ENCODE results near the gene TMEM63C. TPM values are rescaled to one million over a fixed set of nuclear protein-coding genes. Genes with fewer than 3 reads are reported as not detected.

The TMEM63C gene, protein sequence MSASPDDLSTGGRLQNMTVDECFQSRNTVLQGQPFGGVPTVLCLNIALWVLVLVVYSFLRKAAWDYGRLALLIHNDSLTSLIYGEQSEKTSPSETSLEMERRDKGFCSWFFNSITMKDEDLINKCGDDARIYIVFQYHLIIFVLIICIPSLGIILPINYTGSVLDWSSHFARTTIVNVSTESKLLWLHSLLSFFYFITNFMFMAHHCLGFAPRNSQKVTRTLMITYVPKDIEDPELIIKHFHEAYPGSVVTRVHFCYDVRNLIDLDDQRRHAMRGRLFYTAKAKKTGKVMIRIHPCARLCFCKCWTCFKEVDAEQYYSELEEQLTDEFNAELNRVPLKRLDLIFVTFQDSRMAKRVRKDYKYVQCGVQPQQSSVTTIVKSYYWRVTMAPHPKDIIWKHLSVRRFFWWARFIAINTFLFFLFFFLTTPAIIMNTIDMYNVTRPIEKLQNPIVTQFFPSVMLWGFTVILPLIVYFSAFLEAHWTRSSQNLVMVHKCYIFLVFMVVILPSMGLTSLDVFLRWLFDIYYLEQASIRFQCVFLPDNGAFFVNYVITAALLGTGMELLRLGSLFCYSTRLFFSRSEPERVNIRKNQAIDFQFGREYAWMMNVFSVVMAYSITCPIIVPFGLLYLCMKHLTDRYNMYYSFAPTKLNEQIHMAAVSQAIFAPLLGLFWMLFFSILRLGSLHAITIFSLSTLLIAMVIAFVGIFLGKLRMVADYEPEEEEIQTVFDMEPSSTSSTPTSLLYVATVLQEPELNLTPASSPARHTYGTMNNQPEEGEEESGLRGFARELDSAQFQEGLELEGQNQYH
- total RNA-seq (ENCODE audit: insufficient read depth, low replicate concordance) = 3.4 TPM

DNA sequence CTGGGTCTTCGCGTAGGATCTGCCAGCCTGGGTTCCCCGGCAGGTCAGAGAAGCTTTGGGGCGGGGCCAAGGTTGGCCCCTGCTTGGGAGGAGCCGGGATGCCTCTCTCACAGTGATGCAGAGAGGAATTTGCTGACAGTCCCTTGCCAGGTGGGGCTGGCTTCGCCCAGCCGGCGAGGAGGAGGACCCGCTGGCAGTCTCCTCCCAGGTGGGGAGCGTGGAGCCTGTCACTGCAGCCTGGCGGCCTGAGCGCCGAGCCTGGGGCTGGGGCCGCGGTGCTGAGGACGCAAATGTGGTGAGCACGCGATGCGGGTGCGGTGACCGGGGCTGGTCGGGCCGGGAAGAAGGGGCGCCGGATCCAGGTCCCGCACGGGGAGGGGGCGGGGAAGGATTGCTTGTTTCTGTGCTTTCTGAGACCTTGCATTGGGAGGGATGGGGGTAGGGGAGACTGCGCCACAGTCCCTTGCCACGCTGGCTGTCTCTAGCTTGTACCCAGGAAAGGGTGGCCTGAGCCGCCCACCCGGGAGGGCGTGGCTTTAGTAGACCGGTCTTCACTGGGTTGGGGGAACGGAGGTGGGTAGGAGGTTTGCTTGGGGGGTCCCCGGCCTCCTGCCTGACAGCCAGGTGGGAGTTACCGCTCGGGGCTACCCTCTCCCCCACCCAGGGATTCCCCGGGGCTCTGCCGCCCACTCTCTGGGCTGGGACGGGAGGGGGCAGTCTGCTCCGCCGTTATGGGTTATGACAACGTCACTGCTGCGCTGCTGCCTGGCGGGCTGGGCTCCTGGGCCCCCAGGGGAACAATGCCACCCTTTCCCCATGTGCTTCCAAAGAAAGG, at the start of gene TMEM63C:
TSS of gene TMEM63C (plus strand) at position 196 of the 835 bp plus-strand sequence. CDS start 37,016 bp downstream, outside the sequence.
- peak; percentile 90 for DNase-seq (ENCODE audit: low spot score)

DNA sequence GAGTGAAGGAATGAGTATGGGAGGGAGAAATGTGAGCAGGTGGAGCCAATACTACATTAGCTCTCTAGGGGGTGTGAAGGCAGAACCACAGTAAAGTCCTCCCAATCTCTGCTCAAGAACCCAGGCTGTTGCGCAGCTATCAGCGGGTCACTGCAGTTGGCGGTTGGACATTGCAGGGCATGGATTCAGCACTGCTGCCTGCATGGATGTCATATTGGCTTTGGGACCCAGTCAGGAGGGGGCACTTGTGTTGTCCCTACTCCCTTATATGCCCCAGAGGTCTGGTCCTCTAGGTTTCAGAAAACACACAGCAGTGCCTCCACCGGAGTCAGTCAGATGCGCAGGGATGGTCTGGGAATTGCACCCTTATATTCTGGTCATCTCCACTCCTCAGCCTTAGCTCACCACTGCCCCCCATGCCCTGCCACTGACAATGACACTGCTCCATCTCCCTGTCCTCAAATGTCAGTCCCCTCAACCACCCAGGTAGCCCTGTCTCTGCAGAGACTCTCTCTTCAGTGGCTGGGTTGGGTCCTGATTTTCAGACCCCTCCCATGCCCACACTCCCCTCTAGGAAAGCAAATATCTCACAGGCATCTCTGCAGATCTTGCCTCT, 49.6 kb upstream of the TMEM63C start:
- no peak for DNase-seq (ENCODE audit: low spot score)

DNA sequence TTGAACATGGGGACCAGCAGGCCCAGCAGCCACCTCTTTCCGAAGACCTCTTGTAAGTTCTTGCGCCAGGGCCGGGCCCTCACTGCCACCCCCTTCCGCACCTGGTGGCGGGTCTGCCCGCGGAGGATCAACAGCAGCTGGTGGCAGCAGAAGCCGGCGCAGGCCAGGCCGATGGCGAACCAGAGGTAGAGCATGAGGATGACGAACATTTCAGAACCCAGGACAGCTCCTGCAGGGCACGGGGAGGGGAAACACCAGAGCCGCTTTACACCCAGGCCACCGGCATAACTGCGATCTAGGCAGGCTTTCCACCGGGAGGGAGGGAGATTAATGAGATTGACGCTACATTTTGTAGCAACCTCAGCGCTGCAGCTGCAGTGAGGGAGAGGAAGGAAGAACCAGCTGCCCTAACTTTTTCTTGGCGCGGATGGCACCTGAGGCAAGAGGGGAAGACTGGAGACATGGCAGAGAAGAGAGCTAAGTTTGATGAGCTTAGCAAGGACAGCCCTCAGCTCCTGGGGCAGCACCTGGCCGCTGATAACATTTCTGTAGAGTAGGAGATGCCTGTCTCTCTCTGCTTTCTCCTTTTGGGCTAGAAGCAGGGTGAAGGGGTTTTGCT, 47.8 kb upstream of the TMEM63C start:
- peak; percentile 79 for DNase-seq (ENCODE audit: low spot score)

DNA sequence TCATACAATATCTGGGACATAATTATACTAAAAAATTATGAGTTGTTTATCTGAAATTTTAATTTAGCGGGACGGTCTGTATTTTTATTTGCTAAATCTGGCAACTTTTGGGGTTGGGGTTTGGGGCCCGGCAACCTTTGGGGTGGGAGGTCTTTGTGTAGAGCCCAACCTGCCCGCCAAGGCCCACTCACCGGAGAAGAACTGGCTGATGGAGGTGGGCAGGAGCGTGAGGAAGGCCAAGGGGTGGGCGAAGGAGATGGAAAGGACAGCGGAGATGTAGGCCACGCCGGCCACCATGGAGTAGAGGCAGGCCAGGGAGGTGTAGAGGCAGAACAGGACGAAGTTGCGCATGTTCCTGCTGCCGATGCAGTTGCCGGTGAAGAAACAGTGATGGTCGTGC, 42.6 kb upstream of the TMEM63C start:
- DNase-seq (ENCODE audit: low spot score) = no peak

DNA sequence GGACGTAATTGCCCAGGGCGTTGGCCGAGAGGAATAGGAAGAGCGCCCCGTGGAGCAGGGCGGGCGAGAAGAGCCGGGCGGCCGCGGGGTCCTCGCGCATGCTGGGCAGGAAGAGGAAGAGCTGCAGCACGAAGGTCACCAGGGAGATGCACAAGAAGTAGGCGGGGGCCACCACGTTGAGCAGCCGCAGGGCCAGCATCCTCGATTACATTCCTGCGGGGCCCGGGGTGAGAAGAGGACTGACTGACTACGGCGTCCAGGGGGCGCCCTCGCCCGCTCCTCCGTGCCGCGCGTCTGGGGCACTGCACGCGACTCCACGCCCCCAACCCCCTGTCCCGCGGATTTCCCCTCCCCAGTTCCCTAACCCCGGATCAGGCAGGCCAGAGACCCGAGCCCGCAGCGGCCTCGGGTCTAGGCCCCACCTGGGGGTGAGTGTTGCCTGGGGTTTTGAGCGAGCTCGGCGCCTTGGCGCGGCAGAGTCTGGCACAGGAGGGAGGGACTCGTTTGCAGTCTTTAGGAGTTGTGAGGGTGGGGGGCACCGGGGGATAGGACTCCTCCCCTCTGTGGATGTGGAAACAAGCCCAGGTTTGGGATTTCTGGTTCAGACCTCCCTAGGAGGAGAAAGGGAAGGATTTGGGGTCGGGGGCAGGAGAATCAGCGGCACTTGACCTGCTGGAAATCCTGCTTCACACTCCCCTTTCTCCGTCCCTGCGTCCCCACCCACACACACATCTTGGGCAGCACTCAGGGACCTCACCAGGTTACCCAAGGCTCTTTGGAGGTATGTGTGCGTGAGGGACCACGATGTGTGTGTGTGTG, 41.8 kb upstream of the TMEM63C start:
- DNase-seq (ENCODE audit: low spot score) = no peak

DNA sequence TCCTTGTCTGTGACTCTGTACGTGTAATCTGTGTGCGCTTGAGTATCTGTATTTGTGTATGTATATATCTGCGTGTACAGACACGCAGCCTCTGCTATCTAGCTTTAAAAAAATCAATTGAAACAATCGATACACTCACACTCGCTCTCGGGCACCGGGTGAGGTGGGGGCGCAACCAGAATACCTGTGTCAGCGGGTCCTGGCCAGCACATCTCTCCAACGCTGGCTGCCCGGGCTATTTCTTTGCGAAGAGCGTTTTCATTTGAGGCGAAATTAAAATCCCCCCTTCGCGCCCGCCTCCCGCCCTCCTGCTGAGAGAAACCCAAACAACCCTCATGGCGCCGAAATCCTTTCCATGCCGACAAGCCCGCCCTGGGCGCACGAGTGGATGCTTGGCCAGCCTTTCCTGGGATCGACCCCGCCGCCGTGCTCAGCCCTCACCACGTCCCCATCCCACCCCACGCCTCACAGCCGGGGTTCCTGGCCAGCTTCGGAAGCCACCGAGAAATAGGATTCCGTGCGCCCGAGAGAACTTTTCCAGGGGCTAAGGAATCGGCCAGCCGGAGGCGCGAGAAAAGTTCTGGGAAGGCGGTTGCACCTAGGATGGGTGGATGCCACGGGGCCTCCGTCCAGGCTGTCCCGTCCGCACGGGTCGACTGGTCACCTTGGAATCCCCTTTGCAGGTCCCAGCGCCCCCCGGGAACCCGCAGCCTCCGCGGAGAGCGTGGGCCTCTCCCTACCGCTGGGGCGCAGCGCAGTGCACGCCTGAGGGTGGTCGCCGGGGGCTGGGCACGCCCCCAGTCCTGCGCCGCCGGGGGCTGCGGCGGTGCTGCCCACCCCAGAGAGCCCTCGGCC, 41.0 kb upstream of the TMEM63C start:
- no peak for DNase-seq (ENCODE audit: low spot score)

DNA sequence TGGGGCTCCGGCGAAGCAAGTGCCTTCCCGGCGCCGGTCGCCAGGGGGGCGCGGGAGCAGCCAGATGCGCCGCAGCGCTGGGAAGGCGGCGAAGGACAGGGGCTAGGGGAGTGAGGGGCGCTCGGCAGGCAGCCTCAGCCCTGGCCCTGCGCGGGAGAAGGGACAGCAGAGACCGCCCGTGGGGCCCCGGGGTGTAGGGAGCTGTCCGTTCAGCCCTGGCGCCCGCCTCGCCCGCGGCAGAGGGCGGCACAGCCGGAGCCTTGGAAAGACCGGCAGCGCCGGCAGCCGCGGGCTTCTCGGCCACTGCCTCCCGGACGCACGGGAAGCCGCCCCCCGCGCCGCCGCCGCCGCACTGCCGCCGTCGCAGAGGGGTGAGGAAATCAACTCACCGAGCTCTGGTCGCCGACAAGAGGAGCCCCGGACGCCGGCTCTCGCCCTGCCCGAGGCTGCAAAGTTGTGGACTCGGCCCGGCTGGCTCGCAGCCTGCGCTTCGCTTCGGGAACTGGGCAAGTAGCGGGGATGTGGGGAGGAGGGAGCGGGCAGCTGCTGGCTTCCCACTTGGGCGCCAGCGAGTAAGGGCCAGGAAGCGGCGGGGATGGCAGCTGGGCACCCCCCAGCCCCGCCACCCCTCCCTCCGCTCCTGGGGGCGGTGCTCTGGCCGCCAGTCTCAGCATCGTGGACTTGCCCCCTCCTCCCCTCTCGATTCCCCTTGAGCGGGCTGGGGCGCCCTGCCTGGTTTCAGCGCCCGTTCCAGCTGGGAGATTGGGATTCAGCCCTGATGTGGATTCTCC, 40.2 kb upstream of the TMEM63C start, which contains the start of gene ZDHHC22:
TSS of gene ZDHHC22 (minus strand) at position 578 of the 791 bp plus-strand sequence. CDS start 2,053 bp downstream, outside the sequence.
- no peak for DNase-seq (ENCODE audit: low spot score)

DNA sequence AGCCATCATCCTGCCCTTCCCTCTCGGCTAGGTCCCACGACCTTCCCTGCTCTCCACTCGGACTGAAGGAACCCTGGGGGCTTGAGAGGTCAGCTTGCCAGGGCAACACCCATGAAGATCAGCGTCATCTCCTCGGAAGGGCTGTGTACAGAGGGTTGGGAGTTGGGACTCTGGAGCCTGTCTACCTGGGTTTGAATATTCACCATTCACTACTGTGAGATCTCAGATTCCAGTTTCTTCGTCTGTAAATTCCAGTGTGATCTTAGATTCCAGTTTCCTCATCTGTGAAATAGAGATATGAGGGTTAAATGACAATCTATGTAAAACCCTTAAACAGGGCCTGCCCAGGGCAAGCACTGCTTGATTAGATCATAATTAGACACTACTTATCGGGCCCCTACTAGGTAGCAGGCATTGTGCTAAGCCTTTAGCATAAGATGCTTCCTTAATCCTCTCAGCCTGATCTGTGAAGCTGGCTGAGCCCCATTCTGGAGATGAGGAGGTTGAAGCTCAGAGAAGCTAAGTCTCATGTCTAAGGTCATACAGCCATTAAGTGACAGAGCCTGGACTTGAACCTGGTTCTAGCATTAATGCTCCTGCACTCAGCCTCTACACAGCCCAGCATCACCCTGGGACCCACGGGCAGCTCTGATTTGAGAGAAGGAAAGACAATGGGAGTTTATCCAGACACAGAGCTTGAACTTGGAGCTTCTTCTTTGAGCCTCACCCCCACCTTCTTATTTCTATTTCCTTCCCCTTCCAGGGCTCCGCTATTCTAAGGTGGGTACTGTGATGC, 39.4 kb upstream of the TMEM63C start:
- no peak for DNase-seq (ENCODE audit: low spot score)

DNA sequence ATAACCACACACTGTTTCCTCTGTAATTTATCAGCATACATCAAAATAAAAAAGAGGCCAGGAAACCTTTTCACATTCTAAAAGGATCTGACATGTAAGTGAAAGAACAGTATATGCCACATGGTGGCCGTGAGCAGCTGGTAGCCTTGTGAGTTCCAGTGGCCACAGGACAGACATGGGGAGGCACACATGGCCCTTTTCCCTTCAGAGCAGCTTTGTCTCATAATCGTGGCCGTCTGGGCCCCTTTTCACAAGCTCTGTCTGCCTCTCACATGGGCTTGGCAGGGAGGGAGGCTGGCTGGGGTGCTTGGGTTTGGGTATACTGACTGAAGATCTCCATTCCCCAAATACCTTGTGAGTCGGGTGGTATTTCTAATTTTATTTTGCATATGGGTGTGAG, 38.5 kb upstream of the TMEM63C start:
- no peak for DNase-seq (ENCODE audit: low spot score)

DNA sequence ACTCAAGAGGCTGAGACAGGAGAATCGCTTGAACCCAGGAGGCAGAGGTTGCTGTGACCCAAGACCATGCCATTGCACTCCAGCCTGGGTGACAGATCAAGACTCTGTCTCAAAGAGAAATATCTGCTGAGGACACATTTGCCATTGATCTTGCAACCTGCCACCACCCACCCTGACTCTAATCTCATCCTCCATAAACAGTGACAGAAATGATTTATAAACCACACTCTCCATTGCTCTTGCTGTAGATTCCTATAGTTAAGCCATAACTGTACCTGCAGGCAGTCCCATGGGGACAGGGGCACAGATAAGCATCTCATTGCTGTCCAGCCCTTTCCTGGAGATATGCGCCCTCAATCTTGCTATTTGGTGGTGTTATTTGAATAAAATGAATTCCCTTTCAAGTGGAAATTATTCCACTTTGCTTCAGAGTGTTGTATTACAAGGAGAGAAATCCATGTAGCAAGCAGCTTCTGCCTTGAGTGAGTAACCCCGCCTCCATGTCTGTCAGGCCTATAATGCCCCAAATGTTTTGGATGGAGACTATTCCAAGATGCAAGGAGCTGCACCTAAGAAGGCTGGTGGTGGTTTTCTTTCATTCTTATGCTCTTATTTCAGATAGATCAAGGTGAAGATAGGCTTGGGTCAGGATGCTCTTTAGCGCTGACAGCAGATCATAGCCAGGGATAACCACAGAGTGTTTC, 37.0 kb upstream of the TMEM63C start:
- DNase-seq (ENCODE audit: low spot score) = no peak

DNA sequence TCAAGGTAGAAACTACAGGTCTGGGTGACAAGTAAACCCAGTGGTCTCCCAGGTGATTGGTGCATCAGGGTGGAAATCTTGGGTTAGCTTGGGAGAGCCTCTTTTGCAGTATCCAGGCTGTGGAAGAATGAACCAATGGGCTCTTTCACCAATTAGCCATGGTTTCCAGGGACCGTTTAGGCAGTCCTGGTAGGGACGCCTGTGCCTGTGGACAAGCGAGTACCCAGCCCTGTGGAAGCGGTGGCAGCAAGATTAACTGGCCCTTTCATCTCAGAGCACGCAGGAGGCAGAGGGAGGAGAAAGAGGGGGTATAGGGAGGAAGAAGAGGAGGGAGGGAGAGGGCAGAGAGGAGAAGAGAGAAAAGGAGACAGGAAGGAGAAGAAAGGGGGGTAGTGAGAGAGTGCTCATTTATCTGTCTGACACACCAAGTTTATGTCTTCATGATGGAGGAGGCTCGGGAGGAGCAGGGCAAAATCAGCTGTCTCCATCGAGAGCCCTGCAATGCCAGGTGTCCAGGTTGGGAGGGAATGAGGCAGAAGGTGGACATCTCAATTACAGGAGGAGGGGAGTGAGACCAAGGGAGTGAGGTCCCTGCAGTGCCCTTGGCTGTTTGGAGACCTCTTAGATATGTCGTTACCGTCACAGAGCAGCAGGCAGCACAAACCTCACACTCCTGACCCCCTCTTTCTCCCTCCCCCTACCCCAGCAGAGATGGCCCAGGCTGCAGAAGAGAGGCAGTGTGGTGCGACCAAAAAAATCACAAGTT, 35.4 kb upstream of the TMEM63C start:
- no peak for DNase-seq (ENCODE audit: low spot score)

DNA sequence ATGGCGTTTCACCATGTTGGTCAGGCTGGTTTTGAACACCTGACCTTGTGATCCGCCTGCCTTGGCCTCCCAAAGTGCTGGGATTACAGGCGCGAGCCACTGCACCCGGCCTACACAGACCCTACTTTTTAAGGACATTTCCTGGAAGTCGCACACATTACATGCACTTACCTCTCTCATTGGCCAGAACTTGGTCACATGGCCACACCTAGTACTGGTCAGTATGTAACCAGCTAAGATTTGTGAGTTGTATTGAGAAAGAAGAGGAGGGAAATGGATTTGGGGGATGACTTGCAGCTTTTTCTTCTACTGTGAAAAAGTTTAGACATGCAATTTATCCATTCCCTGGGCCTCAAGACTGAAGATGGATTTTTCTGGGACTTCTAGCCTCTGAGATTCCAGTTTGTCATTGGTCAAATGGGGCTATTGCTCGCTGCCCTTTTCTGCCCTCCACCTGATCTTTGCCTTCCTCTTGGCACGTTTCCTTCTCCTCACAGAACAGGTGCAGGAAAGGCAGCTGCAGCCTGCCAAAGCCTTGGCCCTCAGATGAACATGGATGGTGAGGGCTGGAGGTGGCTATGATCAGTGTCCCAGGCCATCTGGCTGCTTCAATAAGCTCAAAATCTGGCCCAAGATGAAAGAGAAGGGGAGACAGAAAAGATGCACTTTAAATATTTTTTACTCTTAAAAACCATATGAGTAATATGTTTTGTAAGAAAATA, 32.9 kb upstream of the TMEM63C start:
- no peak for DNase-seq (ENCODE audit: low spot score)

DNA sequence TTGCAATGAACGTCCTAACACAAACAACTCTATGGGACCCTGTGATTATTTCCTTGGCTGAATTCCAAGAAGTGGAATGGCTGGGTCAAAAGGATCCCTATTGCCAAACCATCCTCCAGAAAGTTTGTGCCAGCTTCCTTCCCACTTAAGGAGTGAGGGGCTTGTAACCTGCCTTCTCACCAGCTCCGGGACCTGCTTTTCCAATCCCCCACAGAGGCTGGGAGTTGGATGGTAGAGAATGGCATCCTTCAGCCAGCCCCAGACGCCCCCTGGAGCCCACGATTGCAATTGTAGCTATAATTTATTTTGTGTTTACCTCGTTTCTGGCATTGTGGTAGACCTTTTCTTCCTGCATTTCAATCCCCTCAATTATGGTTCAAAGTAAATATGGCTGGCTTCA, 30.4 kb upstream of the TMEM63C start:
- DNase-seq (ENCODE audit: low spot score) = no peak

DNA sequence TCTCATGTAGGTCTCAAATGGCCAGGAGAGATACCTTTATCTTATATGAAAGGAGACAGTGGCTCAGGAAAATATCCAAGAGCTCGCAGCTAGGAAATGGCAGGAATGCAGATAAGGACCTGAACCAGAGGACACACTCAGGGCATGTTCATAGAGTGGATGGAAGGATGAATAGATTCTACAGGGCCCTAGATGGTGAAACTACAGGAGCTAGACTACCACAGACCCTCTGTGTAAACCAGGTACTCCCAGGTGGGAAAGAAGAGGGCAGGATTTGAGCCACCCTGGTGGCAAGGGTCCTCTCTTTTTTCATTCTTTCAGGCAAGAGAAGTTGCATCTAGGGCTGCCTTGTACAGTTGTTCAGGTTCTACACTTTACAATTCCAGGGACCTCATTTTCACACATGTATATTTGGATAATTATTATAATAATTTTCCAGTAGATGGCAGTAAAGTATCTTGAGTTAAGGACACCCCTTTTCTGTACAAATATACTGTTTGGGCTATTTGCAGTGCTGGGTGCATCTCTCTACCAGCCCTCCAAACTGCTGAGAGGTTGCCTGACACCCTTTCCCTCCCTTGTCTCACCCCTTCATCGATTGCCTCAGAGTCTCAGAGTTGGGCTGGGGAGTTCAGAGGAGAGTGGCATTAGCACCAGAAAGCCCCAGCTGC, 29.5 kb upstream of the TMEM63C start:
- DNase-seq (ENCODE audit: low spot score) = no peak

DNA sequence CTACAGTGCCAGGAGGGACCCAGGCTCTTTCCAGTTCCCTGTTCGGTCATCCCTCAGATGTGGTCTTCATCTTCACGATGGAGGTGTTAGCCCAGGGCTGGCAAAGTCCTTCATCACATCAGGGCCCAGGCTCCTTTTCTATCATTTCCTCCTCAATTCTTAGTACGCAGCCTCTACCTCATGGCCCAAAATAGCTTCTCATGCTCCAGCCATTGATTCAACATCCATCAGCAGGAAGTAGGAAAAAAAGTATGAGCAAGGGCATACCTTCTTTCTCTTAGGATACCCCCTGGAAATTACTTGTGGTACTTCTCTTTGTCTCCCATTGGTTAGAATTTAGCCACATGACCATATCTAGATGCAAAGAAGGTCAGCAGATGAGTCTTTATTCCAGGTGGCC, 27.8 kb upstream of the TMEM63C start:
- no peak for DNase-seq (ENCODE audit: low spot score)
